NCI-H1436 treated with DMSO at 0.1 percent for 48 hours (cell line): ENCODE results near the gene MYO1E.
A peak's percentile ranks its signal among the peaks of the same experiment; 100 is the strongest.

ENCODE experiments used
- DNase-seq: peaks from one replicate; lab custom pipeline; 2025; lab: John Stamatoyannopoulos, UW

The MYO1E gene

GRCh38 chr15:59190291-59190690 lies 182.4 kb downstream of the MYO1E start:
- no peak for DNase-seq

GRCh38 chr15:59189241-59189640 lies 183.4 kb downstream of the MYO1E start:
- DNase-seq, result no peak

- DNase-seq, result no peak
Measured at GRCh38 chr15:59186501-59186900, 186.2 kb downstream of the MYO1E start.

GRCh38 chr15:59185725-59186124 lies 186.9 kb downstream of the MYO1E start:
- no peak for DNase-seq

- DNase-seq, result no peak
Measured at GRCh38 chr15:59180945-59181600, 191.6 kb downstream of the MYO1E start.

- peak; percentile 31 for DNase-seq
Measured at GRCh38 chr15:59179717-59180116, 193.0 kb downstream of the MYO1E start.

- no peak for DNase-seq
Measured at GRCh38 chr15:59178151-59178695, 194.4 kb downstream of the MYO1E start.

- DNase-seq, result no peak
Measured at GRCh38 chr15:59177317-59177660, 195.4 kb downstream of the MYO1E start.

- no peak for DNase-seq
Measured at GRCh38 chr15:59176653-59177316, 195.9 kb downstream of the MYO1E start.

GRCh38 chr15:59174835-59175831 lies 197.5 kb downstream of the MYO1E start:
- peak; percentile 6 for DNase-seq

GRCh38 chr15:59174151-59174834 lies 198.4 kb downstream of the MYO1E start:
- no peak for DNase-seq

- DNase-seq, result no peak
Measured at GRCh38 chr15:59173194-59173593, 199.5 kb downstream of the MYO1E start.

GRCh38 chr15:59172289-59172901 lies 200.3 kb downstream of the MYO1E start:
- no peak for DNase-seq

- DNase-seq, result no peak
Measured at GRCh38 chr15:59171067-59171397, 201.6 kb downstream of the MYO1E start.

GRCh38 chr15:59170295-59171066 lies 202.2 kb downstream of the MYO1E start:
- no peak for DNase-seq

GRCh38 chr15:59169251-59169708 lies 203.4 kb downstream of the MYO1E start:
- DNase-seq, result no peak

GRCh38 chr15:59168536-59168935 lies 204.1 kb downstream of the MYO1E start:
- DNase-seq, result no peak

GRCh38 chr15:59166601-59167265 lies 205.9 kb downstream of the MYO1E start:
- DNase-seq, result no peak

- no peak for DNase-seq
Measured at GRCh38 chr15:59166166-59166565, 206.5 kb downstream of the MYO1E start.

- DNase-seq, result no peak
Measured at GRCh38 chr15:59165726-59166125, 206.9 kb downstream of the MYO1E start.
